ENCODE results near the gene SYNPO2.

- no peak for TF ChIP-seq SP2 (CRISPR knock-in tag; IDR thresholded peaks at IDR 0.05)
- TF ChIP-seq PTBP1 (IDR thresholded peaks at IDR 0.05; ENCODE audit: low read depth, low read length, poor library complexity, severe bottlenecking), result no peak
- no peak for TF ChIP-seq ZBTB21 (CRISPR knock-in tag; IDR thresholded peaks at IDR 0.05)
- TF ChIP-seq CEBPB (IDR thresholded peaks at IDR 0.05; ENCODE audit: borderline replicate concordance, low read depth, low read length), result no peak
These were observed 139.2 kb downstream of the SYNPO2 start for GRCh38 chr4:119027811-119028210.

All from HepG2 (cell line).